ENCODE data around the gene MACROD1.

DNA sequence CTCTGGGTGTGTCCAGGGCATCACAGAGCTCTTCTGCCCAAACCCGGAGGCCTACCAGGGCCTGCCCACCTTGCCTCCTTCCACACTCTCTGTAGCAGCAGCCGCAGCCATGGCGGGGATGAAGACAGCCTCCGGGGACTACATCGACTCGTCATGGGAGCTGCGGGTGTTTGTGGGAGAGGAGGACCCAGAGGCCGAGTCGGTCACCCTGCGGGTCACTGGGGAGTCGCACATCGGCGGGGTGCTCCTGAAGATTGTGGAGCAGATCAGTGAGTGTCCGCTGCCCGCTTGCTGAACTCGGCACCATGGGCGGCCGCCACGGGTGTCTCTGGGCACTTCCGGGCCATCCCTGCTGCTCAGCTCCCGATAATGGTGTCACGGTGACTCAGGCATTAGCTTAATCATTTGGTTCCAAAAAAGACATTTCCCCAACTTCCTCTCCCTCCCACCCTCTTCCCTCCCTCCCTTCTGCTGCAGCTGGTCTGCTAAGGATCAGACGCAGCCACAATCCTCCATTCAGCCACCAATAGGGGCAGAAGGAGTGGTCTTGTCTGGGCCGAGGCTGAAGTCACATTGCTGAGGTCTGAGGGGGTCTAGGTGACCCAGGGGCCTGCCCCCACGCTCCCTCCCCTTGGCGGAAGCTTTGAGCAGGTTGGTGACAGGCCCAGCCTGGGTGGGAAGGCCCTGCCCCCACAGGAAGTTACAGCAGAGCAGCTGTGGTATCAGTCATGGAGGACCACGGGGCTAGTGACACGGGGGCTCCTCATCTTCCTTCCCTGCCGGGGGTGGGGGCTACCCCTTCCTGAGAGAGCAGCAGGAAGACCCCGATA, 41.6 kb upstream of the MACROD1 start:
- TF ChIP-seq, protein P1, sequence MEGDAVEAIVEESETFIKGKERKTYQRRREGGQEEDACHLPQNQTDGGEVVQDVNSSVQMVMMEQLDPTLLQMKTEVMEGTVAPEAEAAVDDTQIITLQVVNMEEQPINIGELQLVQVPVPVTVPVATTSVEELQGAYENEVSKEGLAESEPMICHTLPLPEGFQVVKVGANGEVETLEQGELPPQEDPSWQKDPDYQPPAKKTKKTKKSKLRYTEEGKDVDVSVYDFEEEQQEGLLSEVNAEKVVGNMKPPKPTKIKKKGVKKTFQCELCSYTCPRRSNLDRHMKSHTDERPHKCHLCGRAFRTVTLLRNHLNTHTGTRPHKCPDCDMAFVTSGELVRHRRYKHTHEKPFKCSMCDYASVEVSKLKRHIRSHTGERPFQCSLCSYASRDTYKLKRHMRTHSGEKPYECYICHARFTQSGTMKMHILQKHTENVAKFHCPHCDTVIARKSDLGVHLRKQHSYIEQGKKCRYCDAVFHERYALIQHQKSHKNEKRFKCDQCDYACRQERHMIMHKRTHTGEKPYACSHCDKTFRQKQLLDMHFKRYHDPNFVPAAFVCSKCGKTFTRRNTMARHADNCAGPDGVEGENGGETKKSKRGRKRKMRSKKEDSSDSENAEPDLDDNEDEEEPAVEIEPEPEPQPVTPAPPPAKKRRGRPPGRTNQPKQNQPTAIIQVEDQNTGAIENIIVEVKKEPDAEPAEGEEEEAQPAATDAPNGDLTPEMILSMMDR (IDR thresholded peaks at IDR 0.05; ENCODE audit: insufficient read depth, low read length, poor library complexity, severe bottlenecking) = no peak
- no peak for TF ChIP-seq EZH2phosphoT487 (conservative IDR thresholded peaks at IDR 0.05; ENCODE audit: low read length)
